Left hindlimb (tissue), 1 donor: ENCODE results near the gene MUC5AC.
A peak's percentile ranks its signal among the peaks of the same experiment; 100 is the strongest.
"Not testable (repeated sequence)": the region's sequence is repeated elsewhere in the genome, so short reads cannot be mapped to it uniquely, and the experiment has no call there.

ENCODE experiments used
- DNase-seq: peaks from one replicate; pipeline ENCODE4 v3.0.0-alpha.2; 2018

The MUC5AC gene

GRCh38 chr11:1199241-1199750, 41.5 kb downstream of the MUC5AC start:
- peak; percentile 26 for DNase-seq

GRCh38 chr11:1199751-1200610, 42.2 kb downstream of the MUC5AC start:
- DNase-seq: peak; percentile 13

- peak; percentile 16 for DNase-seq
Observed at GRCh38 chr11:1200611-1201191, 42.9 kb downstream of the MUC5AC start.

GRCh38 chr11:1201395-1202153, 43.8 kb downstream of the MUC5AC start:
- DNase-seq: no peak

GRCh38 chr11:1202154-1202775, 44.5 kb downstream of the MUC5AC start:
- DNase-seq: peak; percentile 24

GRCh38 chr11:1202776-1203504, 45.2 kb downstream of the MUC5AC start:
- peak; percentile 51 for DNase-seq

GRCh38 chr11:1203505-1204271, 45.9 kb downstream of the MUC5AC start:
- peak; percentile 19 for DNase-seq

GRCh38 chr11:1204381-1205101, 46.8 kb downstream of the MUC5AC start:
- DNase-seq: peak; percentile 21

GRCh38 chr11:1205121-1205986, 47.6 kb downstream of the MUC5AC start:
- peak; percentile 21 for DNase-seq

- DNase-seq: no peak
Observed at GRCh38 chr11:1205987-1206331, 48.2 kb downstream of the MUC5AC start.

- peak; percentile 10 for DNase-seq
Observed at GRCh38 chr11:1206391-1207271, 48.9 kb downstream of the MUC5AC start.

- peak; percentile 10 for DNase-seq
Observed at GRCh38 chr11:1207401-1208143, 49.8 kb downstream of the MUC5AC start.

GRCh38 chr11:1208144-1208393, 50.3 kb downstream of the MUC5AC start:
- no peak for DNase-seq

- peak; percentile 23 for DNase-seq
Observed at GRCh38 chr11:1208394-1209261, 50.9 kb downstream of the MUC5AC start.

GRCh38 chr11:1209371-1210057, 51.8 kb downstream of the MUC5AC start:
- DNase-seq: peak; percentile 15

- DNase-seq: no peak
Observed at GRCh38 chr11:1211838-1212237, 54.1 kb downstream of the MUC5AC start.

GRCh38 chr11:1215826-1216225, 58.1 kb downstream of the MUC5AC start:
- DNase-seq: not testable (repeated sequence)
